ENCODE measurements around the gene DLGAP1. TPM values are rescaled to one million over a fixed set of nuclear protein-coding genes. Genes with fewer than 3 reads are reported as not detected.

The DLGAP1 gene
- total RNA-seq, 1 donor from 2014 or later, result 18.5 TPM

- peaks cover 39% of the 10 kb centered on the region for H3K36me3 ChIP-seq
- H3K4me3 Mint-ChIP-seq, result peak overlapping the region; percentile 99
- H3K79me2 ChIP-seq (ENCODE audit: low read depth), result peaks cover 99% of the 10 kb centered on the region
- no peaks in the 10 kb centered on the region for H3K9me3 ChIP-seq (ENCODE audit: low read depth)
- H3K4me2 ChIP-seq, result peak overlapping the region; percentile 96
- H4K20me1 ChIP-seq (ENCODE audit: low read depth), result peaks cover 98% of the 10 kb centered on the region
- no peak overlapping the region for H2AFZ ChIP-seq (replicated peaks)
- peaks cover 43% of the 10 kb centered on the region for H3K4me1 Mint-ChIP-seq
- no peak for DNase-seq (ENCODE audit: low spot score)
- H3K36me3 Mint-ChIP-seq, result peaks cover 59% of the 10 kb centered on the region
- peaks cover 48% of the 10 kb centered on the region for H3K4me1 ChIP-seq
- H3F3A ChIP-seq (ENCODE audit: low read depth), result peaks cover 97% of the 10 kb centered on the region
- no peak for TF ChIP-seq EZH2phosphoT487 (IDR thresholded peaks at IDR 0.05)
- TF ChIP-seq CTCF (IDR thresholded peaks at IDR 0.05), result no peak
- TF ChIP-seq EZH2 (IDR thresholded peaks at IDR 0.05), result no peak
- H3K27me3 ChIP-seq, result no peaks in the 10 kb centered on the region
- peak overlapping the region; percentile 7 for H3K9ac ChIP-seq
- peak overlapping the region; percentile 57 for H3K27ac Mint-ChIP-seq
- peak overlapping the region; percentile 93 for H3K27ac ChIP-seq
- peaks cover 19% of the 10 kb centered on the region for H3K9me3 Mint-ChIP-seq
- H3K4me3 ChIP-seq, result peak overlapping the region; percentile 81
- peaks cover 11% of the 10 kb centered on the region for H3K27me3 Mint-ChIP-seq (ENCODE audit: insufficient read depth, low read depth)
Measured at GRCh38 chr18:3455907-3456685, 999.0 kb downstream of the DLGAP1 start.

GRCh38 chr18:3455090-3455635 is 999.9 kb downstream of the DLGAP1 start:
- H3K27ac Mint-ChIP-seq, result peak overlapping the region; percentile 93
- Histone ChIP-seq H3K4me3 (peak overlapping the region; percentile 81), H3K9me3 (ENCODE audit: low read depth) (no peaks in the 10 kb centered on the region), H3K27ac (peak overlapping the region; percentile 93), H3K36me3 (peaks cover 32% of the 10 kb centered on the region), H3K4me2 (peak overlapping the region; percentile 96), H4K20me1 (ENCODE audit: low read depth) (peaks cover 96% of the 10 kb centered on the region), H3K27me3 (no peaks in the 10 kb centered on the region), H3F3A (ENCODE audit: low read depth) (peaks cover 90% of the 10 kb centered on the region), H3K9ac (peak overlapping the region; percentile 35), H3K4me1 (peaks cover 42% of the 10 kb centered on the region), H2AFZ (replicated peaks) (no peak overlapping the region), H3K79me2 (ENCODE audit: low read depth) (peaks cover 99% of the 10 kb centered on the region)
- H3K9me3 Mint-ChIP-seq, result peaks cover 11% of the 10 kb centered on the region
- H3K36me3 Mint-ChIP-seq, result peaks cover 54% of the 10 kb centered on the region
- H3K4me1 Mint-ChIP-seq, result peaks cover 43% of the 10 kb centered on the region
- TF ChIP-seq EZH2 (IDR thresholded peaks at IDR 0.05) (no peak), CTCF (IDR thresholded peaks at IDR 0.05) (no peak), EZH2phosphoT487 (IDR thresholded peaks at IDR 0.05) (no peak)
- peaks cover 13% of the 10 kb centered on the region for H3K27me3 Mint-ChIP-seq (ENCODE audit: insufficient read depth, low read depth)
- H3K4me3 Mint-ChIP-seq, result peak overlapping the region; percentile 99
- DNase-seq (ENCODE audit: low spot score), result peak; percentile 29

- Histone ChIP-seq H2AFZ (replicated peaks) (no peak overlapping the region), H3K27me3 (no peaks in the 10 kb centered on the region), H3K79me2 (ENCODE audit: low read depth) (peaks cover 100% of the 10 kb centered on the region), H3F3A (ENCODE audit: low read depth) (peaks cover 88% of the 10 kb centered on the region), H3K4me1 (peaks cover 42% of the 10 kb centered on the region), H3K27ac (peak overlapping the region; percentile 93), H3K36me3 (peaks cover 27% of the 10 kb centered on the region), H3K9ac (peak overlapping the region; percentile 35), H3K4me3 (peak overlapping the region; percentile 81), H3K9me3 (ENCODE audit: low read depth) (no peaks in the 10 kb centered on the region), H3K4me2 (peak overlapping the region; percentile 96), H4K20me1 (ENCODE audit: low read depth) (peaks cover 91% of the 10 kb centered on the region)
- Mint-ChIP-seq H3K27ac (peak overlapping the region; percentile 93), H3K4me1 (peaks cover 43% of the 10 kb centered on the region), H3K4me3 (peak overlapping the region; percentile 99), H3K36me3 (peaks cover 49% of the 10 kb centered on the region), H3K9me3 (peaks cover 11% of the 10 kb centered on the region), H3K27me3 (ENCODE audit: insufficient read depth, low read depth) (peaks cover 17% of the 10 kb centered on the region)
- DNase-seq (ENCODE audit: low spot score), result peak; percentile 76
- peak; percentile 77 for TF ChIP-seq CTCF (IDR thresholded peaks at IDR 0.05)
- TF ChIP-seq EZH2phosphoT487 (IDR thresholded peaks at IDR 0.05), result no peak
Measured at GRCh38 chr18:3454365-3455089, 1000.6 kb downstream of the DLGAP1 start.
